GM12892 (cell line): ENCODE measurements around the gene CDKN2C.

Experiments used
- POLR2A ChIP-seq: IDR thresholded peaks from 2 replicates; pipeline ENCODE4 v1.6.1; 2011; ENCODE audit warnings: low read depth, low read length, control low read depth
- POLR2AphosphoS5 ChIP-seq: IDR thresholded peaks from 2 replicates; pipeline ENCODE4 v1.6.1; 2011; ENCODE audit warnings: low read depth, low read length, control low read depth

DNA sequence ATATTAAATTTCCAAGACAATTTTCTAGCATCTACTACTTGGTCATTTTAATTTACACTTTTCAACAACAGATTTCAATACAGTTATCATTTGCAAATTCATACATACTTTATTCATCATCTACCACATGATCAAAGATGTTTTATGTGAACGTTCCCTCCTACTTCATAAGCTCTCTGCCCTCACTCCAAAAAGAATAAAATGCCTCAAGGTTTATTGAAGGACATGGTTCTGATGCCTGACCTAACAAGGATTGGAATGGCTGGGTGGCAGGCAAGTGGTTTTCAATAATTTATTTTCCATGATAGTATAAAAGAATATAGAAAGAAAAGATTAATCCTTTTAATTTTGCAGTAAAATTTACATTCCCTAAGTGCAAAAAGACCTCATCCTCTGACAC is 5.4 kb downstream of the CDKN2C start:
- TF ChIP-seq POLR2A (no peak), POLR2AphosphoS5 (no peak)
